SK-N-SH treated with all-trans-retinoic acid at 6 μM for 48 hours (cell line): ENCODE measurements around the gene EXOC8.

Experiments used
- ATAC-seq: fragments of 200-7000 bp; cut with Tn5 transposase; 3 replicates; pipeline ENCODE4 v1.9.1; 2020; ENCODE audit warnings: mild to moderate bottlenecking, moderate library complexity
- ARNTL ChIP-seq: fragments of 450-650 bp; formaldehyde crosslinking; IDR thresholded peaks from 2 replicates; pipeline ENCODE4 v1.5.0; 2020; ENCODE audit warnings: low read depth, mild to moderate bottlenecking, moderate library complexity, borderline replicate concordance
- BACH2 ChIP-seq: fragments of 250-450 bp; sonication (Bioruptor Pico); IDR thresholded peaks from 2 replicates; pipeline ENCODE4 v1.9.0; 2021; ENCODE audit warnings: mild to moderate bottlenecking, borderline replicate concordance
- CREB5 ChIP-seq: fragments of 250-450 bp; sonication (Bioruptor Pico); IDR thresholded peaks from 2 replicates; pipeline ENCODE4 v1.5.1; 2020; ENCODE audit warnings: low read depth, mild to moderate bottlenecking, moderate library complexity
- CSDC2 ChIP-seq: fragments of 250-450 bp; sonication (Bioruptor Pico); IDR thresholded peaks from 2 replicates; pipeline ENCODE4 v1.5.0; 2020; ENCODE audit warnings: mild to moderate bottlenecking, moderate library complexity
- CSRNP3 ChIP-seq: fragments of 250-450 bp; sonication (Bioruptor Pico); IDR thresholded peaks from 2 replicates; pipeline ENCODE4 v1.5.1; 2021; ENCODE audit warnings: mild to moderate bottlenecking, moderate library complexity
- ESRRG ChIP-seq: fragments of 250-450 bp; sonication (Bioruptor Pico); IDR thresholded peaks from 2 replicates; pipeline ENCODE4 v1.6.1; 2021; ENCODE audit warnings: mild to moderate bottlenecking
- GLIS3 ChIP-seq: fragments of 250-450 bp; sonication (Bioruptor Pico); IDR thresholded peaks from 2 replicates; pipeline ENCODE4 v1.5.0; 2020; ENCODE audit warnings: mild to moderate bottlenecking, moderate library complexity
- ISL1 ChIP-seq: fragments of 250-450 bp; sonication (Bioruptor Pico); IDR thresholded peaks from 2 replicates; pipeline ENCODE4 v2.1.2; 2022; ENCODE audit warnings: mild to moderate bottlenecking, moderate library complexity
- PATZ1 ChIP-seq: fragments of 250-450 bp; sonication (Bioruptor Pico); IDR thresholded peaks from 2 replicates; pipeline ENCODE4 v1.8.0; 2020; ENCODE audit warnings: mild to moderate bottlenecking, moderate library complexity, borderline replicate concordance
- POU6F1 ChIP-seq: fragments of 250-450 bp; sonication (Bioruptor Pico); IDR thresholded peaks from 2 replicates; pipeline ENCODE4 v1.8.0; 2021; ENCODE audit warnings: low read depth, mild to moderate bottlenecking, moderate library complexity, borderline replicate concordance
- PPARA ChIP-seq: fragments of 250-450 bp; sonication (Bioruptor Pico); IDR thresholded peaks from 2 replicates; pipeline ENCODE4 v1.5.0; 2020; ENCODE audit warnings: mild to moderate bottlenecking, borderline replicate concordance
- RARB ChIP-seq: fragments of 250-450 bp; sonication (Bioruptor Pico); IDR thresholded peaks from 2 replicates; pipeline ENCODE4 v1.8.0; 2021; ENCODE audit warnings: mild to moderate bottlenecking, moderate library complexity
- SNAI2 ChIP-seq: fragments of 250-450 bp; sonication (Bioruptor Pico); IDR thresholded peaks from 2 replicates; pipeline ENCODE4 v1.5.0; 2020; ENCODE audit warnings: mild to moderate bottlenecking, moderate library complexity
- TCF4 ChIP-seq: fragments of 250-450 bp; sonication (Bioruptor Pico); IDR thresholded peaks from 2 replicates; pipeline ENCODE4 v1.8.0; 2021; ENCODE audit warnings: mild to moderate bottlenecking, moderate library complexity, borderline replicate concordance
- TOX ChIP-seq: fragments of 250-450 bp; sonication (Bioruptor Pico); IDR thresholded peaks from 2 replicates; pipeline ENCODE4 v1.8.0; 2021; ENCODE audit warnings: mild to moderate bottlenecking, moderate library complexity, borderline replicate concordance
- ZC3H10 ChIP-seq: fragments of 250-450 bp; sonication (Bioruptor Pico); IDR thresholded peaks from 2 replicates; pipeline ENCODE4 v1.5.1; 2021; ENCODE audit warnings: mild to moderate bottlenecking, moderate library complexity
- ZFP3 ChIP-seq: fragments of 250-450 bp; sonication (Bioruptor Pico); IDR thresholded peaks from 2 replicates; pipeline ENCODE4 v1.5.0; 2020; ENCODE audit warnings: mild to moderate bottlenecking, moderate library complexity
- ZFP30 ChIP-seq: fragments of 450-650 bp; formaldehyde crosslinking; IDR thresholded peaks from 2 replicates; pipeline ENCODE4 v1.5.0; 2022; ENCODE audit warnings: mild to moderate bottlenecking, moderate library complexity
- ZNF565 ChIP-seq: fragments of 450-650 bp; formaldehyde crosslinking; conservative IDR thresholded peaks from 2 replicates; pipeline ENCODE4 v1.5.0; 2020; ENCODE audit warnings: low read depth, mild to moderate bottlenecking, moderate library complexity
- ZNF70 ChIP-seq: fragments of 450-650 bp; formaldehyde crosslinking; IDR thresholded peaks from 2 replicates; pipeline ENCODE4 v1.5.0; 2020; ENCODE audit warnings: mild to moderate bottlenecking, moderate library complexity

The EXOC8 gene

GRCh38 chr1:231334952-231335351, 2.7 kb downstream of the EXOC8 start:
- TF ChIP-seq ISL1 (CRISPR knock-in tag), result no peak
- TF ChIP-seq GLIS3, result no peak
- TF ChIP-seq CREB5 (CRISPR knock-in tag), result no peak
- TF ChIP-seq ZFP30, result no peak
- TF ChIP-seq ZNF565 (CRISPR knock-in tag), result no peak
- no peak for TF ChIP-seq PPARA
- TF ChIP-seq ZNF70 (CRISPR knock-in tag), result no peak
- TF ChIP-seq BACH2 (CRISPR knock-in tag), result no peak
- TF ChIP-seq ARNTL (CRISPR knock-in tag), result no peak
- no peak for TF ChIP-seq SNAI2 (CRISPR knock-in tag)
- no peak for TF ChIP-seq POU6F1
- no peak for TF ChIP-seq ZFP3
- no peak for TF ChIP-seq PATZ1 (CRISPR knock-in tag)
- TF ChIP-seq ESRRG (CRISPR knock-in tag), result no peak
- TF ChIP-seq TCF4 (CRISPR knock-in tag), result no peak
- TF ChIP-seq, all 23 proteins: peak for 0

GRCh38 chr1:231334079-231334666, 3.5 kb downstream of the EXOC8 start:
- TF ChIP-seq SNAI2 (CRISPR knock-in tag) (no peak), CSDC2 (CRISPR knock-in tag) (no peak), ZNF70 (CRISPR knock-in tag) (no peak), TOX (CRISPR knock-in tag) (no peak), ZNF565 (CRISPR knock-in tag) (no peak), GLIS3 (no peak), CSRNP3 (CRISPR knock-in tag) (no peak), POU6F1 (no peak), ARNTL (CRISPR knock-in tag) (no peak), PPARA (no peak), ZC3H10 (CRISPR knock-in tag) (no peak), CREB5 (CRISPR knock-in tag) (no peak), ISL1 (CRISPR knock-in tag) (no peak), RARB (CRISPR knock-in tag) (no peak), PATZ1 (CRISPR knock-in tag) (no peak)
- TF ChIP-seq, all 23 proteins: peak for 0
- ATAC-seq, result no peak

More at GRCh38 chr1:231334952-231335351, 2.7 kb downstream of the EXOC8 start:
- ATAC-seq, result no peak
